Retinal pigment epithelial cell (primary cell): ENCODE measurements around the gene F7.

Experiments
- DNase-seq: peaks from one replicate; pipeline ENCODE4 v3.0.0-alpha.2; 2010; ENCODE audit warnings: low read depth
- H3K4me3 ChIP-seq: 2 replicates; pipeline ENCODE4 v1.5.1; 2011; ENCODE audit warnings: mild to moderate bottlenecking, low read length, control low read depth, moderate library complexity
- TF ChIP-seq, protein P1 (sequence below): conservative IDR thresholded peaks from 2 replicates; pipeline ENCODE4 v1.5.1; 2011; ENCODE audit warnings: low read depth, low read length, control low read depth, inconsistent platforms

F7 gene

DNA sequence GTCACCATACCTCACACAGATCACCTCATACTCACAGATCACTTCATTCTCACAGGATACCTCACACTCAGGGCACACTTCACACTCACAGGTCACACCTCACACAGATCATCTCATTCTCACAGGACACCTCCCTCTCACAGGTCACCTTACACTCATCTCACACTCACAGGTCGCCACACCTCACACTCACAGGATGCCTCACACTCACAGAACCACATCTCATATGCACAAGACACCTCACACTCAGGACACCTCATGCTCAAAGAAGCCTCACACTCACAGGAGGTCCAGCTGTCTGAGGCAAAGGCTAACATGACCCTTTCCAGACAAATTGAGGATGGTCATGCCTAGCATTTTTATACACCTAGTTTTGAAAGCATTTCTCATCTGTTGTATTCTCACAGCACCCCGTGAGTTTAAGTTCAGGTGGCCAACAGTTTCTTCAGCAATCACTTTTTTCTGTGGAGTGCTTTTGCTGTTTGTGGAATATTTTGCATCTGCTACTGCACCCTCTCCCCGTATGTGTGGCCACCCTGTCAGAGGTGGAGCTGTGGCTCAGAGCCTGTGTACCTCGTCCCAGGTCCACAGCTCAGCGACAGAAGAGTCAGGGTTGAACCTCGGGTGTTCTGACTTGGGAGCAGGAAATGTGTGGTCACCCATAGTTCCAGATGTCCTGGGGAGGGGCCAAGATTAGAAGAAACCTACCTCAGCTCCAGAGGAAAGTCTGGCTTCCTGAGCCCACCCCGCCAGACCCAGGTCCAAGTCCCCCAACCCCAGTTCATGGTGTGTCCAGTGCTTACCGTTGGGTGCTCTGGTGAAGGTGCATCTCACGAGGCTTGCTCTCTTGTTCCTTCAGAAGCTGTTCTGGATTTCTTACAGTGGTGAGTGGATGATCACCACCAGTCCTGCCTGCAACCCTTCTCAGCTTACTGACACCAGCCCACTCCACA, 7.6 kb downstream of the F7 start:
- no peak for DNase-seq
- TF ChIP-seq, protein P1, sequence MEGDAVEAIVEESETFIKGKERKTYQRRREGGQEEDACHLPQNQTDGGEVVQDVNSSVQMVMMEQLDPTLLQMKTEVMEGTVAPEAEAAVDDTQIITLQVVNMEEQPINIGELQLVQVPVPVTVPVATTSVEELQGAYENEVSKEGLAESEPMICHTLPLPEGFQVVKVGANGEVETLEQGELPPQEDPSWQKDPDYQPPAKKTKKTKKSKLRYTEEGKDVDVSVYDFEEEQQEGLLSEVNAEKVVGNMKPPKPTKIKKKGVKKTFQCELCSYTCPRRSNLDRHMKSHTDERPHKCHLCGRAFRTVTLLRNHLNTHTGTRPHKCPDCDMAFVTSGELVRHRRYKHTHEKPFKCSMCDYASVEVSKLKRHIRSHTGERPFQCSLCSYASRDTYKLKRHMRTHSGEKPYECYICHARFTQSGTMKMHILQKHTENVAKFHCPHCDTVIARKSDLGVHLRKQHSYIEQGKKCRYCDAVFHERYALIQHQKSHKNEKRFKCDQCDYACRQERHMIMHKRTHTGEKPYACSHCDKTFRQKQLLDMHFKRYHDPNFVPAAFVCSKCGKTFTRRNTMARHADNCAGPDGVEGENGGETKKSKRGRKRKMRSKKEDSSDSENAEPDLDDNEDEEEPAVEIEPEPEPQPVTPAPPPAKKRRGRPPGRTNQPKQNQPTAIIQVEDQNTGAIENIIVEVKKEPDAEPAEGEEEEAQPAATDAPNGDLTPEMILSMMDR, result no peak
- no peak overlapping the region for H3K4me3 ChIP-seq

DNA sequence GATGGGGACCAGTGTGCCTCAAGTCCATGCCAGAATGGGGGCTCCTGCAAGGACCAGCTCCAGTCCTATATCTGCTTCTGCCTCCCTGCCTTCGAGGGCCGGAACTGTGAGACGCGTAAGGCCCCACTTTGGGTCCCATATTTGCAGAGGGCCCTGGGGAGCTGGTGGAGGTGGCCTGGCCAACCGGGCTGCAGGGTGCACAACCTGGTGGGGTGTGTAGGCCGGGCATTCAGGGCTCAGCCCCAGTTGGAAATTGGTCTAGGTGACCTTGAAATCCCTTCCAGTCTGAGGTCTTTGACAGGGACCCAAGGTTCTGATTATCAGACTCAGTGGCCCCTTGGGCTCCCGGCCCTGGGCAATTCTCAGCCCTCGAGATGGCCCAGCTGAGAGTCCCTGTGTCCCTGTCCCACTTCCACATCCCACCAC, 8.3 kb downstream of the F7 start:
- no peak for DNase-seq
- H3K4me3 ChIP-seq, result no peak overlapping the region
- TF ChIP-seq, protein P1, result no peak

DNA sequence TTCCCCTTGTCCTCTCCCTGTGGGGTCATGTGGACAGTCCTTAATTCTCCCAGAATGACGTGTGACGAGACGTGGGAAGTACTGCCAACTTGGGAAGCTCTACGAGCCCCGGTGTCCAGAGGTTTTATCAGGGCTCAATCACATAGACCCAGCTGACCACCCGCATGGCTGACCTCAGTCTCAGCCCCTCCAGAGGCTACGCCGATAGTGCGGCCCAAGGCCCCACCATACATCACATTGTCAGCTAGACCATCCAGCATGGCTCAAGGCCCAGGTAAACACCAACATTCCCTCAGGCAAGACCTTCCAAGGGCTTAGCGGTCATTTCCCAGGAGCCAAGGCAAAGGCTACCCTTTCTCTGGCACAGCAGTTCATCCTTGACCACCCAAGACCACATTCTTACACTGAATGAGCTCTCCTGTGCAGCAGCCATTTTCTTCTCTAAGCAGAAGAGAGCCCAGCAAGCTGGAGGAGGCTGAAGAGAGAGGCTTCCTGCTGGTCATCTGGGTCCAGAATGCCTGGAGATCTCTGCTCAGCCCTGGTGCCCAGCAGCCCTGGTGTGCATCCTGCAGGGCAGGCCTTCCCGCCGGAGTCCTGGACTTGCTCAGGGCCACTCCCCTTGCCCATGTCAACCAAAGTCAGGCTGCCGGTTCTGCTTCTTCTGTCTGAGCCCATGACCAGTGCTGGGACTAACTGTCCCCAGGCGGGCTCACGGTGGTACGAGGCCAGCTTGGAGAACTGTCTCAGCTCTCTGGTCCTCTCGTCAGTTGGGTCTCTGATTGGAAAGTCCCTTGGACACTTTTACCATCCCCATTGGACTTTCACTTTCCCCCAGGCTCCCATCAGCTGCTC, 9.1 kb downstream of the F7 start:
- DNase-seq, result no peak

DNA sequence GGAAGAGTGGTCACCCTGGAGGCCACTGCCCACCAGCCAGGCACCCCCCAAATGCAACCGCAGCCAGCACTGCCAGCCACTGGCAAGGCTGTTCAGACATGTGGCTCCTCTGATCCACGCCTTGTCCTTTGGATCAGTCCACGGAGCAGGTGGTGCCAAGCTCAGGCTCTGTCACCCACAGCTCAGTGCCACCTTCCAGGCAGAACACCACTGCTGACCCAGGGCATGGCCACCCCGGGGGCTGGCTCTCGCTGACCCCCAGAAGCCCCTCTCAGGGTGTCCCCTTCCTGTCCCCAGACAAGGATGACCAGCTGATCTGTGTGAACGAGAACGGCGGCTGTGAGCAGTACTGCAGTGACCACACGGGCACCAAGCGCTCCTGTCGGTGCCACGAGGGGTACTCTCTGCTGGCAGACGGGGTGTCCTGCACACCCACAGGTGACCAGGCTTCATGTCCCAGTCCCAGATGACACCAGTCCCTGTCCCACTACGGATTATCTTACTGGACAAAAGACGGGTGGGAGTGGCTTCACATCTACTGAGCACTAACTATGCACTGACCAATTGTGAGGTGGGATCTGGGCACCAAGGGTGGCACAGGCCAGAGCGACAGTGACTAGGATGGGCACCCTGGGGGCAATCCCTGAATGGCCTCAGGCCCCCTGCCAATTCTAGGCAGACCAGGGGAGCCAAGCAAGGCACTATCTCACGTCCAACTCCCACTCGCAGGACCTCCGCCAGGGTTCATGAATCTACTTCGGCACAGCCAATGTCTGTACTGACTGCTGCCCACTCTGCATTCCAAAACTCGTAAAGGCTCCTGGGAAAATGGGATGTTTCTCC, 10.0 kb downstream of the F7 start:
- H3K4me3 ChIP-seq, result no peak overlapping the region
- TF ChIP-seq, protein P1, result no peak
- no peak for DNase-seq

More for the DNA sequence above, 9.1 kb downstream of the F7 start:
- no peak overlapping the region for H3K4me3 ChIP-seq
- TF ChIP-seq, protein P1, result no peak

DNA sequence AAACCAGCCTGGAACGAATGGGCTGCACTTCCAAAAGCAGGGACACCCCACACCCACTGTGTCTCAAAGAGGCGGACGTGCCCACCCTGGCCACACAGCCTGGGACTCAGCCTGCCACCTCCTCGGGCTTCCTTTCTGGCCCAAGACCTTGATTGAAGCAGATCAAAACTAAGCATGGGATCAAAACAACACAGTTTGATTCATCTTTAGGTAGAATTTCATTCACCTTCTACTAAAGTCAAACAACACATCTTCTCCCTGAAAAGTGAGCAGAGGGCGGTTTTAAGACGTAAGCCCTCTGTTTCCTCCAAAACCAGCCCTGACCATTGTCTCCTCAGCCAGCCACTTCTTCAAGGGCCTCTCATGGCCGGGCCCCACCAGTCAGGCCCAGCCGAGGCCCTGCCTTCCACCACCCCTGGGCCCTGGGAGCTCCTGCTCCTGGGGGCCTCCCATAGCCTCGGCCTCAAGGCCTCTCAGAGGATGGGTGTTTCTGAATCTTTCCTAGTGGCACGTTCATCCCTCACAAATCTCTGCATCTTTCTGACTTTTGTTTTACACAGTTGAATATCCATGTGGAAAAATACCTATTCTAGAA, 10.7 kb downstream of the F7 start:
- no peak overlapping the region for H3K4me3 ChIP-seq
- DNase-seq, result no peak
- TF ChIP-seq, protein P1, result no peak

DNA sequence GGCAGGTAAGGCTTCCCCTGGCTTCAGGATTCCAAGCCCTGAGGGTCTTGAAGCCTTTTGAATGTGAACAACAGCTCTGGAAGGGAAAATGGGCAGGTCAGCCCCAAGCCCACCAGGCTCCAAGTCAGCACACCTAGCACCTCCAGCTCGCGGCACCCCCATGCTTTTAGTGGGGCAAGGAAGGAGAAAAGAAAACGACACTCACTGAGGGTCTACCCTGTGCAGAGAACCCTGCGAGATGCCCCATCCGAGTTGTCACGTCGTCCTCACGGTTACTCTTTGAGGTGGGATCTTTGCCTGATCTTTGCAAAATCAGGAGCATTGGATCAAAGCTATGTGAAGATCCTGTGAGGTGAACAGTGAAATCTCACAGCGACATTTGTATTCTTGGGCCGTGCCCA, 11.3 kb downstream of the F7 start:
- no peak for DNase-seq
- TF ChIP-seq, protein P1, result no peak
- no peak overlapping the region for H3K4me3 ChIP-seq
